SK-N-MC (cell line): ENCODE measurements around the gene PRDM9.
"Not testable (repeated sequence)": the region's sequence is repeated elsewhere in the genome, so short reads cannot be mapped to it uniquely, and the experiment has no call there.

Experiments
- DNase-seq: peaks from one replicate; pipeline ENCODE4 v3.0.0-alpha.2; 2011; ENCODE audit warnings: low read depth, low spot score
- H3K27ac ChIP-seq: fragments of 200-600 bp; sonication (generic); 2 replicates; pipeline ENCODE4 v1.5.1; 2016; ENCODE audit warnings: mixed run types
- H3K36me3 ChIP-seq: fragments of 200-600 bp; sonication (generic); 2 replicates; pipeline ENCODE4 v1.6.1; 2017; ENCODE audit warnings: antibody characterized with exemption, low read length, mixed read lengths; ENCODE audit not compliant: insufficient read depth
- H3K4me3 ChIP-seq: fragments of 200-600 bp; sonication (generic); 2 replicates; pipeline ENCODE4 v1.5.1; 2016
- H3K9ac ChIP-seq: fragments of 200-600 bp; sonication (generic); 2 replicates; pipeline ENCODE4 v1.8.0; 2017; ENCODE audit warnings: mixed run types, mixed read lengths; ENCODE audit not compliant: insufficient read length
- H3K9me3 ChIP-seq: fragments of 200-600 bp; sonication (generic); 2 replicates; pipeline ENCODE4 v1.6.1; 2017; ENCODE audit warnings: low read depth, mild to moderate bottlenecking, antibody characterized with exemption, low read length, moderate library complexity, mixed read lengths
- EZH2 ChIP-seq: fragments of 200-600 bp; sonication (generic); IDR thresholded peaks from one replicate; pipeline ENCODE4 v1.6.1; 2017; ENCODE audit warnings: antibody characterized with exemption
- FOXP2 ChIP-seq: optimal IDR thresholded peaks from 2 replicates; pipeline ENCODE3; 2011; ENCODE audit warnings: mild to moderate bottlenecking, moderate library complexity; ENCODE audit not compliant: insufficient read depth; ENCODE audit errors: extremely low read length, control extremely low read depth
- POLR2AphosphoS5 ChIP-seq: IDR thresholded peaks from 2 replicates; pipeline ENCODE4 v1.6.1; 2012; ENCODE audit warnings: mild to moderate bottlenecking, low read depth, low read length, borderline replicate concordance

Gene PRDM9

GRCh38 chr5:23522553-23522952, 15.1 kb downstream of the PRDM9 start:
- no peak for TF ChIP-seq EZH2
- TF ChIP-seq FOXP2: no peak
- no peak for TF ChIP-seq POLR2AphosphoS5
- Histone ChIP-seq H3K36me3 (no peaks in the 10 kb centered on the region), H3K9ac (no peak overlapping the region), H3K9me3 (no peaks in the 10 kb centered on the region), H3K4me3 (no peak overlapping the region), H3K27ac (no peak overlapping the region)
- DNase-seq: no peak

GRCh38 chr5:23523031-23523430, 15.6 kb downstream of the PRDM9 start:
- no peak overlapping the region for H3K4me3 ChIP-seq
- H3K9me3 ChIP-seq: no peaks in the 10 kb centered on the region
- TF ChIP-seq EZH2: no peak
- TF ChIP-seq FOXP2: no peak
- TF ChIP-seq POLR2AphosphoS5: no peak
- no peak overlapping the region for H3K9ac ChIP-seq
- no peak for DNase-seq
- H3K27ac ChIP-seq: no peak overlapping the region
- H3K36me3 ChIP-seq: no peaks in the 10 kb centered on the region

DNA sequence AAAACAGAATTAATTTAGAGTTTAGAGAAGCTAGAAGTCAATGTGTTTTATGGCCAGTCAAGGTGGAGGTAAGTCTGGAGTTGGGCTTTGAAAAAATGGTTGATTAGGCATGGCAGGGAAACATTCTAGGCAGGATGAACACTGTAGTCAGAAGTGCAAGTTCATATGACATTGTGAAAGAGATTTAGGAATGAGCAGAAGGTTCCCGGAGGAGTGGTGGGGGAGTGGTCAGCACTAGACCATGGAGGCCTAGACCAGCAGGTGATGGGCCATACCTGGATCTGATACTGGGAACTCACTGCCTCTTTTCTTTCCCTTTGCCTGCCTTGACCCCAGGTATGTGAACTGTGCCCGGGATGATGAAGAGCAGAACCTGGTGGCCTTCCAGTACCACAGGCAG, 16.6 kb downstream of the PRDM9 start:
- H3K36me3 ChIP-seq: no peaks in the 10 kb centered on the region
- no peaks in the 10 kb centered on the region for H3K9me3 ChIP-seq
- no peak overlapping the region for H3K4me3 ChIP-seq
- H3K9ac ChIP-seq: no peak overlapping the region
- TF ChIP-seq POLR2AphosphoS5: no peak
- TF ChIP-seq FOXP2: no peak
- no peak for TF ChIP-seq EZH2
- H3K27ac ChIP-seq: no peak overlapping the region
- no peak for DNase-seq

GRCh38 chr5:23525751-23526150, 18.3 kb downstream of the PRDM9 start:
- H3K36me3 ChIP-seq: no peaks in the 10 kb centered on the region

DNA sequence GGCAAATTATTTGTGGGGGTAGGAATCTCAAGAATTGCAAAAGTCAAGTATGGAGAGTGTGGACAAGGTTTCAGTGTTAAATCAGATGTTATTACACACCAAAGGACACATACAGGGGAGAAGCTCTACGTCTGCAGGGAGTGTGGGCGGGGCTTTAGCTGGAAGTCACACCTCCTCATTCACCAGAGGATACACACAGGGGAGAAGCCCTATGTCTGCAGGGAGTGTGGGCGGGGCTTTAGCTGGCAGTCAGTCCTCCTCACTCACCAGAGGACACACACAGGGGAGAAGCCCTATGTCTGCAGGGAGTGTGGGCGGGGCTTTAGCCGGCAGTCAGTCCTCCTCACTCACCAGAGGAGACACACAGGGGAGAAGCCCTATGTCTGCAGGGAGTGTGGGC, 19.2 kb downstream of the PRDM9 start:
- DNase-seq, H3K9ac ChIP-seq, H3K9me3 ChIP-seq, H3K36me3 ChIP-seq, H3K4me3 ChIP-seq, H3K27ac ChIP-seq: not testable (repeated sequence)

More at GRCh38 chr5:23525751-23526150, 18.3 kb downstream of the PRDM9 start:
- DNase-seq: no peak
- Histone ChIP-seq H3K9me3 (no peaks in the 10 kb centered on the region), H3K9ac (no peak overlapping the region), H3K27ac (no peak overlapping the region), H3K4me3 (no peak overlapping the region)
- TF ChIP-seq FOXP2: no peak
- no peak for TF ChIP-seq POLR2AphosphoS5

DNA sequence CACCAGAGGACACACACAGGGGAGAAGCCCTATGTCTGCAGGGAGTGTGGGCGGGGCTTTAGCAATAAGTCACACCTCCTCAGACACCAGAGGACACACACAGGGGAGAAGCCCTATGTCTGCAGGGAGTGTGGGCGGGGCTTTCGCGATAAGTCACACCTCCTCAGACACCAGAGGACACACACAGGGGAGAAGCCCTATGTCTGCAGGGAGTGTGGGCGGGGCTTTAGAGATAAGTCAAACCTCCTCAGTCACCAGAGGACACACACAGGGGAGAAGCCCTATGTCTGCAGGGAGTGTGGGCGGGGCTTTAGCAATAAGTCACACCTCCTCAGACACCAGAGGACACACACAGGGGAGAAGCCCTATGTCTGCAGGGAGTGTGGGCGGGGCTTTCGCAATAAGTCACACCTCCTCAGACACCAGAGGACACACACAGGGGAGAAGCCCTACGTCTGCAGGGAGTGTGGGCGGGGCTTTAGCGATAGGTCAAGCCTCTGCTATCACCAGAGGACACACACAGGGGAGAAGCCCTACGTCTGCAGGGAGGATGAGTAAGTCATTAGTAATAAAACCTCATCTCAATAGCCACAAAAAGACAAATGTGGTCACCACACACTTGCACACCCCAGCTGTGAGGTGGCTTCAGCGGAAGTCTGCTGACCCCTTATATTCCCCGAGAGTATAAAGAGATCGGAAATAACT, 20.0 kb downstream of the PRDM9 start:
- H3K27ac ChIP-seq, H3K36me3 ChIP-seq, DNase-seq, H3K4me3 ChIP-seq, H3K9ac ChIP-seq, H3K9me3 ChIP-seq: not testable (repeated sequence)

DNA sequence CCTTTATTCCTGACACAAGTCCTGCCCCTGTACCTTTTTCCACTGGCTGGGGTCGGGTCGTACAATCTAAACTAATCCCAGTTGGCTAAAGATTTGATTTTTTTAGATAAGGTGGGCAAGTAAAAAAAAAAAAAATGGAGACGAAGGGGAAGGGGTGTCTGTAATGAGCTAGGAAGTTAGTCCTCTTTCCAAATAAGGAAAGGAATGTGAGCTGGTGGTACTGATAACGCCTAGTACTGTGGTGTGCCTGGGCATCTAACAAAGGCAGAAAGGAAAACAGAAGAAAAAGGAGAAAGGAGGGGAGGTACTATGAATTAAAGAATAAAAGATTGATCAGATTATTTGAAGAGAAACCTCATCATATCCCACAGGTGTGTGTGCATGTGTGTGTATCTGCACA, 21.3 kb downstream of the PRDM9 start:
- no peak overlapping the region for H3K27ac ChIP-seq
- no peak overlapping the region for H3K9ac ChIP-seq
- H3K36me3 ChIP-seq: no peaks in the 10 kb centered on the region
- no peak overlapping the region for H3K4me3 ChIP-seq
- TF ChIP-seq POLR2AphosphoS5: no peak
- no peak for TF ChIP-seq FOXP2
- no peak for TF ChIP-seq EZH2
- no peaks in the 10 kb centered on the region for H3K9me3 ChIP-seq
- no peak for DNase-seq

DNA sequence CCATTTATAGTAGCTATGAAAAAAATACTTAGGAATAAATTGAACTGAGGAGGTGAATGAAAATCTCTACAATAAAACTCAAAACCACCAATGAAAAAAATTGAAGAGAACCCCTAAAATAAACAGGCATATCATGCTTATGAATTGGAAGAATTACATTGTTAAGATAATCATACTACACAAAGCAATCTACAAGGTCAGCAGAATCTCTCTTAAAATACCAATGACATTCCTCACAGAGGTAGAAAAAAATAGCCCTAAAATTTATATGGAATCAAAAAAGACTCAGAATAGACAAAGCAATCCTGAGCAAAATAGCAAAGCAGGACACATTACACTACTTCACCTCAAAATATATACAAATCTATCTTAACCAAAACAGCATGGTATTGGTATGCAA, 23.2 kb downstream of the PRDM9 start:
- Histone ChIP-seq H3K4me3 (no peak overlapping the region), H3K36me3 (no peaks in the 10 kb centered on the region), H3K9me3 (no peaks in the 10 kb centered on the region), H3K9ac (no peak overlapping the region), H3K27ac (no peak overlapping the region)
- TF ChIP-seq FOXP2 (no peak), POLR2AphosphoS5 (no peak), EZH2 (no peak)
- DNase-seq: no peak

DNA sequence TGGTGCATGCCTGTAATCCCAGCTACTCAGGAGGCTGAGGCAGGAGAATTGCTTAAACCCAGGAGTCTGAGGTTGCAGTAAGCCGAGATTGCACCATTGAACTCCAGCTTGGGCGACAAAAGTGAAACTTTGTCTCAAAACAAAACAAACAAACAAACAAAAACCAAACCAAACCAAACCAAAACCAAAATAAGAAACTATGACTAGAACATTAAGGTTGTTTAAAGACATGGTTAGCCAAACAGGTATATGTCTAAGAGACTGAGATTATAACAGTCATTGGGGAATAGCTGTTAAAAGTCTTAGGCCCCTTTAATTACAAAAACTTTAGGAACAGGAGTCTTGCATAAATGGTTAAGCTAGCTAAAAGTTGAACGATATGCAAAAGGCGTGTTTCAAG, 63.6 kb downstream of the PRDM9 start:
- H3K27ac ChIP-seq: no peak overlapping the region

More for the DNA sequence above, 63.6 kb downstream of the PRDM9 start:
- DNase-seq: no peak
- TF ChIP-seq POLR2AphosphoS5: no peak
- TF ChIP-seq EZH2: no peak
- no peak for TF ChIP-seq FOXP2
- Histone ChIP-seq H3K36me3 (no peaks in the 10 kb centered on the region), H3K9me3 (no peaks in the 10 kb centered on the region), H3K9ac (no peak overlapping the region), H3K4me3 (no peak overlapping the region)
